CD4-positive, alpha-beta T cell (primary cell): ENCODE results near the gene ATF1. TPM values are rescaled to one million over a fixed set of nuclear protein-coding genes. Genes with fewer than 3 reads are reported as not detected.
"Not testable (repeated sequence)": the region's sequence is repeated elsewhere in the genome, so short reads cannot be mapped to it uniquely, and the experiment has no call there.

Experiments
- ATAC-seq: fragments of 200-7000 bp; cut with Tn5 transposase; one replicate; pipeline ENCODE4 v1.10.0; 2022; ENCODE audit warnings: mild to moderate bottlenecking; ENCODE audit not compliant: poor library complexity
- CTCF ChIA-PET: fragments of 350-600 bp; sonication (Branson Sonifier 250); formaldehyde crosslinking; loops from one replicate; lab custom pipeline; 2021; ENCODE audit warnings: antibody characterized with exemption, inconsistent platforms; lab: Charles Lee
- POLR2A ChIA-PET: fragments of 350-600 bp; sonication (Branson Sonifier 250); formaldehyde crosslinking; loops from one replicate; lab custom pipeline; 2021; ENCODE audit warnings: antibody characterized with exemption, inconsistent platforms; lab: Charles Lee
- DNase-seq, 14 experiments: peaks; one replicate each; pipeline ENCODE4 v3.0.0-alpha.2; 2013 to 2020; ENCODE audit warnings: mixed read lengths in 2 of 14
- H3K27ac ChIP-seq, 2 donors: one replicate each; pipeline versions ENCODE4 v1.5.1 to v1.7.0; 2013; ENCODE audit warnings: low read length in 2 of 2, low read depth in 1 of 2, mild to moderate bottlenecking in 1 of 2
- H3K27me3 ChIP-seq, 2 experiments: 1 replicate in 1 of 2; 2 replicates in 1 of 2; pipeline versions ENCODE4 v1.6.1 to v1.7.0; 2013; ENCODE audit warnings: low read length in 2 of 2, control low read depth in 1 of 2, mild to moderate bottlenecking in 1 of 2, moderate library complexity in 1 of 2; ENCODE audit not compliant: insufficient read depth in 2 of 2, control insufficient read depth in 1 of 2
- H3K36me3 ChIP-seq: one replicate; pipeline ENCODE4 v1.6.1; 2013; ENCODE audit warnings: low read length, control low read depth; ENCODE audit not compliant: insufficient read depth
- H3K4me1 ChIP-seq: one replicate; pipeline ENCODE4 v1.6.1; 2013; ENCODE audit warnings: low read length, control low read depth; ENCODE audit not compliant: insufficient read depth
- H3K4me3 ChIP-seq: one replicate; pipeline ENCODE4 v1.5.1; 2013; ENCODE audit warnings: mild to moderate bottlenecking, low read length, moderate library complexity
- H3K9me3 ChIP-seq, 2 experiments: 1 replicate in 1 of 2; 2 replicates in 1 of 2; pipeline versions ENCODE4 v1.6.1 to v1.7.0; 2013; ENCODE audit warnings: low read length in 2 of 2, mild to moderate bottlenecking in 2 of 2, control low read depth in 1 of 2, moderate library complexity in 1 of 2; ENCODE audit not compliant: control insufficient read depth in 1 of 2, insufficient read depth in 1 of 2
- H3K27ac Mint-ChIP-seq: one replicate; pipeline ENCODE4 v1.8.0; 2020; ENCODE audit warnings: mixed read lengths
- H3K27me3 Mint-ChIP-seq: one replicate; pipeline ENCODE4 v1.8.0; 2021; ENCODE audit warnings: mixed read lengths
- H3K36me3 Mint-ChIP-seq: one replicate; pipeline ENCODE4 v1.8.0; 2021; ENCODE audit warnings: low read depth, mixed read lengths
- H3K4me1 Mint-ChIP-seq: one replicate; pipeline ENCODE4 v1.8.0; 2021; ENCODE audit warnings: low read depth, mixed read lengths
- H3K4me3 Mint-ChIP-seq: one replicate; pipeline ENCODE4 v1.8.0; 2020; ENCODE audit warnings: mild to moderate bottlenecking, mixed read lengths
- H3K9me3 Mint-ChIP-seq: one replicate; pipeline ENCODE4 v1.8.0; 2020; ENCODE audit warnings: mixed read lengths
- intact Hi-C, 2 experiments: fragments of 100-400 bp; cut with DNase I in 1 of 2; cut with micrococcal nuclease in 1 of 2; formaldehyde crosslinking; loops; one replicate each; pipeline versions ENCODE4 v1.15.1 to v1.9.0; 2023 to 2025; cut with DNase I, micrococcal nuclease
- total RNA-seq, 174 experiments: library from RNA in 2 of 174; stranded (reverse) in 2 of 174; gene quantifications; one replicate each; pipeline ENCODE4 v1.2.3 and lab custom pipeline; 2021 to 2026
- TF ChIP-seq, protein P1 (sequence below): fragments of 200-600 bp; IDR thresholded peaks from one replicate; pipeline ENCODE4 v1.8.0; 2022; ENCODE audit warnings: antibody characterized with exemption, mild to moderate bottlenecking

The ATF1 gene
- total RNA-seq, 2 experiments from 2014 or later: 11.3 TPM

DNA sequence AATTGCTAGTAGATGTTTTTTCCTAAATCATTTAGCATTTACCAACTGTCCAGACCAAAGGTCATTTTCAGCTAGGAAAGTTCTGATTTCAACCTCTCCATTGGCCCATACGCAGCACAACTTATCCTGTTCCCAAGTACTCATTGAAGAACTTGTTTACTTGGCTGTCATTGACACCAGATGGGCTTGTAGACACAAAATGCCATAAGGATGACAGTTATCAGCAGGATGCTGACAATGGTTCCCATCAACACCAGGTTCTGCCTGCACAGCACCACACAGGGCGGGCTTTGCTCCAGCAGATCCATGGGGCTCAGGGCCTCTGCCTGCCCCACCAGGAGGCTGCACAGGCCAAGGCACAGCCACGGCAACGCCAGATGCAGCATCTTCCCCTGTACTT lies 42.3 kb downstream of the ATF1 start:
- Mint-ChIP-seq H3K27ac (peak overlapping the region; percentile 4), H3K27me3 (no peaks in the 10 kb centered on the region), H3K4me3 (no peak overlapping the region), H3K4me1 (no peaks in the 10 kb centered on the region), H3K36me3 (peaks cover 56% of the 10 kb centered on the region), H3K9me3 (no peaks in the 10 kb centered on the region)
- no peak for DNase-seq
- Histone ChIP-seq H3K4me3 (no peak overlapping the region), H3K4me1 (no peaks in the 10 kb centered on the region), H3K9me3 (no peaks in the 10 kb centered on the region), H3K27me3 (no peaks in the 10 kb centered on the region), H3K27ac (no peak overlapping the region), H3K36me3 (peaks cover 21% of the 10 kb centered on the region)
- CTCF ChIA-PET: no interaction called here
- intact Hi-C loops: no loop called here
- POLR2A ChIA-PET: no interaction called here
- TF ChIP-seq, protein P1, sequence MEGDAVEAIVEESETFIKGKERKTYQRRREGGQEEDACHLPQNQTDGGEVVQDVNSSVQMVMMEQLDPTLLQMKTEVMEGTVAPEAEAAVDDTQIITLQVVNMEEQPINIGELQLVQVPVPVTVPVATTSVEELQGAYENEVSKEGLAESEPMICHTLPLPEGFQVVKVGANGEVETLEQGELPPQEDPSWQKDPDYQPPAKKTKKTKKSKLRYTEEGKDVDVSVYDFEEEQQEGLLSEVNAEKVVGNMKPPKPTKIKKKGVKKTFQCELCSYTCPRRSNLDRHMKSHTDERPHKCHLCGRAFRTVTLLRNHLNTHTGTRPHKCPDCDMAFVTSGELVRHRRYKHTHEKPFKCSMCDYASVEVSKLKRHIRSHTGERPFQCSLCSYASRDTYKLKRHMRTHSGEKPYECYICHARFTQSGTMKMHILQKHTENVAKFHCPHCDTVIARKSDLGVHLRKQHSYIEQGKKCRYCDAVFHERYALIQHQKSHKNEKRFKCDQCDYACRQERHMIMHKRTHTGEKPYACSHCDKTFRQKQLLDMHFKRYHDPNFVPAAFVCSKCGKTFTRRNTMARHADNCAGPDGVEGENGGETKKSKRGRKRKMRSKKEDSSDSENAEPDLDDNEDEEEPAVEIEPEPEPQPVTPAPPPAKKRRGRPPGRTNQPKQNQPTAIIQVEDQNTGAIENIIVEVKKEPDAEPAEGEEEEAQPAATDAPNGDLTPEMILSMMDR: no peak
- no peak for ATAC-seq

DNA sequence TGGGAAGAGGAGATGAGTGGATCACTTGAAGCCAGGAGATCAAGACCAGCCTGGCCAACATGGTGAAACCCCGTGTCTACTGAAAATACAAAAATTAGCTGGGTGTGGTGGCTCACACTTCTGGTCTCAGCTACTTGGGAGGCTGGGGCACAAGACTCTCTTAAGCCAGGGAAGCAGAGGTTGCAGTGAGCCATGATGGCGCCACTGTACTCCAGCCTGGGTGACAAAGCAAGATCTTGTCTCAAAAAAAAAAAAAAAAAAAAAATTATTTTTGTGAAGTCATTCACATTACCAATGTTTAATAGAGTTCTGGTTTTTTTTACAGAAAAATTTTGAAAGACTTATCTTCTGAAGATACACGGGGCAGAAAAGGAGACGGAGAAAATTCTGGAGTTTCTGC lies 45.2 kb downstream of the ATF1 start:
- CTCF ChIA-PET, H3K9me3 Mint-ChIP-seq, H3K4me1 ChIP-seq, ATAC-seq, H3K27me3 ChIP-seq, DNase-seq, POLR2A ChIA-PET, H3K4me3 ChIP-seq, H3K27me3 Mint-ChIP-seq, H3K27ac Mint-ChIP-seq, H3K27ac ChIP-seq, H3K4me3 Mint-ChIP-seq, H3K9me3 ChIP-seq, intact Hi-C loops, H3K4me1 Mint-ChIP-seq: not testable (repeated sequence)
- H3K36me3 Mint-ChIP-seq: peaks cover 57% of the 10 kb centered on the region
- peaks cover 42% of the 10 kb centered on the region for H3K36me3 ChIP-seq

DNA sequence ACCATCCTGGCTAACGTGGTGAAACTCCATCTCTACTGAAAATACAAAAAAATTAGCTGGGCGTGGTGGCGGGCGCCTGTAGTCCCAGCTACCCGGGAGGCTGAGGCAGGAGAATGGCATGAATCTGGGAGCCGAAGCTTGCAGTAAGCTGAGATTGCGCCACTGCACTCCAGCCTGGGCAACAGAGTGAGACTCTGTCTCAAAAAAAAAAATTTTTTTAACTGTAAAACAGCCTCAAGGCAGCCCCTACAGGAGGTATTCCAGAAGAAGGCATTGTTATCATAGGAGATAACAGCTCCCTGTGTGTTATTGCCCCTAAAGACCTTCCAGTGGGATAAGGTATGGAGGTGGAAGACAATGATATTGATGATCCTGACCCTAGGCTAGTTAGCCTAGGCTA lies 51.0 kb downstream of the ATF1 start:
- H3K4me1 Mint-ChIP-seq, H3K4me1 ChIP-seq, intact Hi-C loops, H3K27ac ChIP-seq, H3K27me3 Mint-ChIP-seq, H3K9me3 Mint-ChIP-seq, POLR2A ChIA-PET, H3K4me3 ChIP-seq, DNase-seq, H3K9me3 ChIP-seq, ATAC-seq, H3K27me3 ChIP-seq, H3K4me3 Mint-ChIP-seq, H3K27ac Mint-ChIP-seq: not testable (repeated sequence)
- peaks cover 83% of the 10 kb centered on the region for H3K36me3 Mint-ChIP-seq
- H3K36me3 ChIP-seq: peaks cover 74% of the 10 kb centered on the region
- CTCF ChIA-PET: interaction anchor here (1.0 kb wide), 1 partner anchor 10 kb away, joined by 4 read pairs; no protein-coding TSS in a partner anchor

DNA sequence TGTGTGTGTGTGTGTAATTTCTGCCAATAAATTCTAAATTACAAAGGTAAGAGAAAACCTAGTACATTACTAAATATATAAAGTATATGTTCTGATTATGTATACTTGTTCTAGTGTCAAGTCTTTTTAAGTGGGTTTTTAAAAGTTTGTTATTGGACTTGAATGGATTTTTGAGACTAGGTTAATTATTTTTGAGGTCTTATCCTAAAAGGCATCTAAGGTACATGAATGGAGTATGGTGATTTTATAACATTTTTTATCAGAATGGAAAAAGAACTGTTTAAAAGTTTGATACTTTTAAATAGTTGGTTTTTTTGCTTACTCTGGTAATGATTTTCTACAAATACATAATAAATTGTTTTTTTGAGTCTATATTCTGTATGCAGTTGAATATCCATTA lies 56.3 kb downstream of the ATF1 start:
- peaks cover 49% of the 10 kb centered on the region for H3K36me3 Mint-ChIP-seq
- H3K4me3 Mint-ChIP-seq: no peak overlapping the region
- DNase-seq (no peak), ATAC-seq (no peak)
- CTCF ChIA-PET: interaction anchor here (0.9 kb wide), 1 partner anchor 55 kb away, joined by 5 read pairs; no protein-coding TSS in a partner anchor
- H3K27me3 Mint-ChIP-seq: no peaks in the 10 kb centered on the region
- H3K4me1 Mint-ChIP-seq: peaks cover 5% of the 10 kb centered on the region
- H3K9me3 Mint-ChIP-seq: no peaks in the 10 kb centered on the region
- no peak overlapping the region for H3K27ac ChIP-seq
- intact Hi-C loops: loop anchor here in 1 of 2 experiments (5.0 to 10.0 kb wide), 2 partner anchors 53 to 435 kb away; no protein-coding TSS in a partner anchor
- H3K36me3 ChIP-seq: peaks cover 34% of the 10 kb centered on the region
- POLR2A ChIA-PET: no interaction called here
- no peak overlapping the region for H3K27ac Mint-ChIP-seq
- H3K9me3 ChIP-seq: no peaks in the 10 kb centered on the region
- H3K27me3 ChIP-seq: no peaks in the 10 kb centered on the region
- peaks cover 5% of the 10 kb centered on the region for H3K4me1 ChIP-seq
- TF ChIP-seq, protein P1: no peak
- no peak overlapping the region for H3K4me3 ChIP-seq
